Sigmoid colon (tissue), 7 donors: ENCODE measurements around the gene FGF11. TPM values are rescaled to one million over a fixed set of nuclear protein-coding genes. Genes with fewer than 3 reads are reported as not detected.

ENCODE experiments used
- DNase-seq: peaks from one replicate; pipeline ENCODE4 v3.0.0-alpha.2; 2019
- H3K27ac ChIP-seq, 4 donors: fragments of 200-600 bp; sonication (generic); one replicate each; pipeline ENCODE4 v1.5.1; 2016 to 2019; ENCODE audit warnings: mild to moderate bottlenecking in 1 of 4
- H3K27me3 ChIP-seq, 3 donors: fragments of 200-600 bp; sonication (generic); one replicate each; pipeline ENCODE4 v1.5.1; 2019; ENCODE audit warnings: mild to moderate bottlenecking in 1 of 3
- H3K36me3 ChIP-seq, 4 donors: fragments of 200-600 bp; sonication (generic); one replicate each; pipeline ENCODE4 v1.5.1; 2016 to 2019
- H3K4me1 ChIP-seq, 4 donors: fragments of 200-600 bp; sonication (generic); one replicate each; pipeline ENCODE4 v1.5.1; 2017 to 2019
- H3K4me3 ChIP-seq, 4 donors: fragments of 200-600 bp; sonication (generic); one replicate each; pipeline ENCODE4 v1.5.1; 2017 to 2019; ENCODE audit warnings: mild to moderate bottlenecking in 2 of 4, moderate library complexity in 1 of 4
- H3K9me3 ChIP-seq, 4 donors: fragments of 200-600 bp in 3 of 4; sonication (generic) in 3 of 4; one replicate each; pipeline versions ENCODE4 v1.5.1 to v1.6.1; 2013 to 2019
- EP300 ChIP-seq, 4 donors: sonication (generic); formaldehyde crosslinking; IDR thresholded peaks; one replicate each; pipeline ENCODE4 v1.6.1; 2017; ENCODE audit warnings: antibody characterized with exemption in 4 of 4
- POLR2A ChIP-seq, 2 donors: fragments of 450-650 bp; IDR thresholded peaks; one replicate each; pipeline ENCODE4 v1.6.1; 2016; ENCODE audit warnings: antibody characterized with exemption in 2 of 2, mild to moderate bottlenecking in 2 of 2, moderate library complexity in 2 of 2
- POLR2AphosphoS5 ChIP-seq, 4 donors: sonication (generic); formaldehyde crosslinking; IDR thresholded peaks; one replicate each; pipeline ENCODE4 v1.6.1; 2017; ENCODE audit warnings: antibody characterized with exemption in 4 of 4
- WGBS, 2 donors: extraction: QIAGEN DNeasy Blood & Tissue Kit; methylation state at CpG; one replicate each; pipeline ENCODE4 v1.1.7; 2013; 5-methylcytosine and 5-hydroxymethylcytosine counted together
- intact Hi-C: fragments of 100-400 bp; cut with DNase I; formaldehyde crosslinking; loops from one replicate; pipeline ENCODE4 v1.15.1; 2023
- polyA plus RNA-seq, 3 donors: library from polyadenylated mRNA; stranded (reverse); fragments of 200-250 nt; gene quantifications; one replicate each; pipeline ENCODE4 v1.2.3, GENCODE V29; 2013
- total RNA-seq, 4 donors: library from RNA; depleted of rRNA; stranded (reverse); fragments of >200 nt; gene quantifications; one replicate each; pipeline ENCODE4 v1.1.0, GENCODE V29; 2016
- TF ChIP-seq, protein P1 (sequence below), 4 experiments: fragments of 450-650 bp in 3 of 4; fragments of 200-600 bp in 1 of 4; IDR thresholded peaks; one replicate each; pipeline ENCODE4 v1.5.1; 2016 to 2019; ENCODE audit warnings: antibody characterized with exemption in 4 of 4, mild to moderate bottlenecking in 3 of 4, moderate library complexity in 2 of 4
- donor health status: healthy with polysubstance abuse.
- donor health status: Bipolar disorder and iron deficiency.
- donor health status: healthy.

FGF11 gene
- total and polyA plus RNA-seq, 7 donors, result 0.36 to 2.8 (median 0.69) TPM; not detected in 4

DNA sequence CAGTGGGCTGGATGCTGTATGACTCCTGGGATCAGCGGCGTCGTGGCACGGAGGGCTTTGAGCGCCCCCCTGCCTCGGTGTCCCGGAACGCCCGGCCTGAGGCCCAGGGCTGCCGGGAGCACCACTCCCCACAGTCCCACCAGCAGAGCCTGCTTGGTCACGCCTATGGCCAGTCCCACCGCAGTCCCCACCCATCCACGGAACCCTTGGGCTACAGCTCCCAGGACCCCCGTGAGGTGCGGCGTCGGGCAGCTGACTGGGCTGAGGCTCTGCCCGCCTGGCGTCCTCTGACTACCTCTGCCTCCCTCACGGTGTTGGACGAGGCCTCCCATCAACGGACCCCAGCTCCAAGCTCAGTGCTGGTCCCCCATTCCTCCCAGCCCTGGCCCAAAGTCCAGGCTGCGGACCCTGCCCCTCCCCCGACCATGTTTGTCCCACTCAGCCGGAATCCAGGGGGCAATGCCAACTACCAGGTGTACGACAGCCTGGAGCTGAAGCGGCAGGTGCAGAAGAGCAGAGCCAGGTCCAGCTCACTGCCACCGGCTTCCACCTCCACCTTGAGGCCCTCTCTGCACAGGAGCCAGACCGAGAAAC lies 12.3 kb upstream of the FGF11 start:
- Histone ChIP-seq H3K27ac (no peak overlapping the region), H3K9me3 (no peaks in the 10 kb centered on the region), H3K36me3 (no peaks in the 10 kb centered on the region), H3K4me3 (no peak overlapping the region), H3K27me3 (no peaks in the 10 kb centered on the region), H3K4me1 (no peaks in the 10 kb centered on the region)
- intact Hi-C loops, result no loop called here
- WGBS, 2 donors, result 94% methylated on average over 29 of the region's 29 CpGs
- DNase-seq, result no peak
- no peak for TF ChIP-seq EP300 (IDR thresholded peaks at IDR 0.05)
- no peak for TF ChIP-seq POLR2A (IDR thresholded peaks at IDR 0.05)
- TF ChIP-seq, protein P1, sequence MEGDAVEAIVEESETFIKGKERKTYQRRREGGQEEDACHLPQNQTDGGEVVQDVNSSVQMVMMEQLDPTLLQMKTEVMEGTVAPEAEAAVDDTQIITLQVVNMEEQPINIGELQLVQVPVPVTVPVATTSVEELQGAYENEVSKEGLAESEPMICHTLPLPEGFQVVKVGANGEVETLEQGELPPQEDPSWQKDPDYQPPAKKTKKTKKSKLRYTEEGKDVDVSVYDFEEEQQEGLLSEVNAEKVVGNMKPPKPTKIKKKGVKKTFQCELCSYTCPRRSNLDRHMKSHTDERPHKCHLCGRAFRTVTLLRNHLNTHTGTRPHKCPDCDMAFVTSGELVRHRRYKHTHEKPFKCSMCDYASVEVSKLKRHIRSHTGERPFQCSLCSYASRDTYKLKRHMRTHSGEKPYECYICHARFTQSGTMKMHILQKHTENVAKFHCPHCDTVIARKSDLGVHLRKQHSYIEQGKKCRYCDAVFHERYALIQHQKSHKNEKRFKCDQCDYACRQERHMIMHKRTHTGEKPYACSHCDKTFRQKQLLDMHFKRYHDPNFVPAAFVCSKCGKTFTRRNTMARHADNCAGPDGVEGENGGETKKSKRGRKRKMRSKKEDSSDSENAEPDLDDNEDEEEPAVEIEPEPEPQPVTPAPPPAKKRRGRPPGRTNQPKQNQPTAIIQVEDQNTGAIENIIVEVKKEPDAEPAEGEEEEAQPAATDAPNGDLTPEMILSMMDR (IDR thresholded peaks at IDR 0.05), result no peak
- TF ChIP-seq POLR2AphosphoS5 (IDR thresholded peaks at IDR 0.05), result no peak

DNA sequence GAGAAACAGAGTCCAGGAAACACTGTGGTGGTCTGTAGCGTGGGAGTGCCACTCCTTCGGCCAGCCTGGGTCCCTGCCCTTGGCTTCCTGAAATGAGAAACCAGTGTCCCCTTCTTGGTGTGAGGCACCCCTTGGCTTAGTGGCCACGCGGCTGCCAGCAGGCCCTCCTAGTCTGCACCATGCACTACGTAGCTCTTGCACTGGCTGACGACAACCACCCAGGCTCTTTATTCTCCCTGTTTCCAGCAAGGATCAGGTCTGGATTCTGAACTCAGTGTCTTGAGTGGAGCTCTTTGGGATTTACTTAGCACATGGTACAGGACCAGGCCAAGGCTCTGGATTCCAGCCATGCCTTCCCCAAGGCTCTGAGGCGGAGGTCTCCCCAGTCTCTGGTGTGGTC lies 11.8 kb upstream of the FGF11 start:
- intact Hi-C loops, result no loop called here

DNA sequence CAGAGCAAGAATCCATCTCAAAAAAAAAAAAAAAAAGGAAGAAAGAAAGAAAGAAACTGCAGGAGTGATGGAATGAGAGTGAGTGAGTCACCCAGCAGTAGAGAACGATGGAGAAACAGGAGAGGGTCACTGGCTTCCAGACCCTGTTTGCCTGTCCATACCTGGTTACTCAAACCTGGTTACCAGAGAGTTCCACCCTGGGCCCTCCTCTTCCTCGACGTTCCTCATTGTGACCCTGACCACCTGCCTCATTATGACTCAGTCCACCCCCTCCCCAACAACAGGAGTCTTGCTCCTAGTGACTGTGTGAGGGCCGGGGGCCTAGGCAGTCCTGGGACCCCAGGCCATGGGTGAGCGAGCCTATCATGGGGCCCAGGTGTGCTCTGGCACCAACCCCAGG lies 10.8 kb upstream of the FGF11 start, which contains the start of gene SPEM3:
TSS of gene SPEM3 (plus strand) at position 301 of the 400 bp plus-strand sequence. CDS start at position 347, 46 bp downstream.
- TF ChIP-seq POLR2A (IDR thresholded peaks at IDR 0.05) (no peak), EP300 (IDR thresholded peaks at IDR 0.05) (no peak)
- TF ChIP-seq, protein P1 (IDR thresholded peaks at IDR 0.05), result no peak
- DNase-seq, result no peak
- 49 to 74% methylated on average over 5 of the region's 5 CpGs for WGBS, 2 donors

More for the DNA sequence above, 11.8 kb upstream of the FGF11 start:
- Histone ChIP-seq H3K4me1 (no peaks in the 10 kb centered on the region), H3K27ac (no peak overlapping the region), H3K9me3 (no peaks in the 10 kb centered on the region), H3K36me3 (no peaks in the 10 kb centered on the region), H3K4me3 (no peak overlapping the region), H3K27me3 (no peaks in the 10 kb centered on the region)
- WGBS, 2 donors, result 91 to 94% methylated on average over 7 of the region's 7 CpGs
- DNase-seq, result no peak
- TF ChIP-seq POLR2AphosphoS5 (IDR thresholded peaks at IDR 0.05), result no peak
- TF ChIP-seq, protein P1 (IDR thresholded peaks at IDR 0.05), result no peak

DNA sequence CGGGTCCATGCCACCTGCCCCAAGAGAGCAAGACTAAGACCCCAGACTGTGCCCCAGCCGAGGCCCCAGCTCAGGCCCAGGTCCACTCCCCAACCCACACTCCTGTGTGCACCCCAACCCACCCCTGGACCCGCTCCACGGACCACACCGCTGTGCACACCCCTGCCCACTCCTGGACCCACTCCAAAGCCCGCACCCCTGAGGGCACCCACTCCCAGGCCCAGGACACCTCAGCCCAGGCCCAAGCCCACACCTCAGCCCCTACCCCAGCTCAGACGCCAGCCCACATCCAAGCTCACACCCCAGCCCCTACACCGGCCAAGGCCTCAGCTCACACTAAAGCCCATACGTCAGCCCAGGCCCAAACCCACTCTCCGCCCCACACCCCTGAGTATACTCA lies 9.6 kb upstream of the FGF11 start:
- TF ChIP-seq EP300 (IDR thresholded peaks at IDR 0.05) (no peak), POLR2A (IDR thresholded peaks at IDR 0.05) (no peak), POLR2AphosphoS5 (IDR thresholded peaks at IDR 0.05) (no peak)
- TF ChIP-seq, protein P1 (IDR thresholded peaks at IDR 0.05), result no peak
- WGBS, 2 donors, result 94% methylated on average over 10 of the region's 10 CpGs
- Histone ChIP-seq H3K27me3 (peaks cover 0 to 13% (median 3%) of the 10 kb centered on the region in 3 donors), H3K4me1 (no peaks in the 10 kb centered on the region), H3K27ac (no peak overlapping the region), H3K4me3 (no peak overlapping the region), H3K36me3 (no peaks in the 10 kb centered on the region), H3K9me3 (no peaks in the 10 kb centered on the region)
- intact Hi-C loops, result no loop called here
- DNase-seq, result peak; percentile 62

More for the DNA sequence above, 10.8 kb upstream of the FGF11 start, which contains the start of gene SPEM3:
- Histone ChIP-seq H3K4me3 (no peak within 1 kb of the TSS), H3K27ac (no peak within 1 kb of the TSS), H3K9me3 (no peaks in the 10 kb centered on the region), H3K36me3 (no peaks in the 10 kb centered on the region), H3K27me3 (peaks cover 0 to 2% (median 0%) of the 10 kb centered on the region in 3 donors), H3K4me1 (no peaks in the 10 kb centered on the region)
- intact Hi-C loops, result no loop called here

DNA sequence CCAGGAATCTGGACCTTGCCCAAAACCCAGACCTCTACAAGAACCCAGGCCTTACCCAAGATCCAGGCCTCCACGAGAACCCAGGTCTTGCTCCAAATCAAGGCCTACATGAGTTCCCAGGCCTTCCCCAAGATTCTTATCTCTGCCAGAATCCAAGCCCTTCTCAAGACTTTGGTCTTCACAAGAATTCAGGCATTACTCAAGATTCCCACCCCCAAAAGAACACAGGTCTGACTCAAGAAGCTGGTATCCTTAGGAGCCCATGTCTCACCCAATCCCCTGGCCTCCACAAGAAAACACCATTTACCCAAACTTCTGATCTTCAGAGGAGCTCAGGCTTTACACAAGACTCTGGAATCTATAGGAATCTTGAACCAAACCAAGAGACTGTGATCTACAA lies 8.1 kb upstream of the FGF11 start:
- WGBS, 2 donors, result 89 to 96% methylated on average over 1 of the region's 1 CpG
- Histone ChIP-seq H3K9me3 (no peaks in the 10 kb centered on the region), H3K36me3 (no peaks in the 10 kb centered on the region), H3K4me3 (no peak overlapping the region), H3K27me3 (peaks cover 7 to 27% (median 19%) of the 10 kb centered on the region in 3 donors), H3K4me1 (peaks cover 0 to 11% (median 11%) of the 10 kb centered on the region in 4 donors), H3K27ac (no peak overlapping the region)
- no peak for DNase-seq
- TF ChIP-seq POLR2A (IDR thresholded peaks at IDR 0.05) (no peak), POLR2AphosphoS5 (IDR thresholded peaks at IDR 0.05) (no peak), EP300 (IDR thresholded peaks at IDR 0.05) (no peak)
- TF ChIP-seq, protein P1 (IDR thresholded peaks at IDR 0.05), result no peak
- intact Hi-C loops, result no loop called here
